ENCODE measurements around the gene MUC20. TPM values are rescaled to one million over a fixed set of nuclear protein-coding genes. Genes with fewer than 3 reads are reported as not detected.
A peak's percentile ranks its signal among the peaks of the same experiment; 100 is the strongest.
"Not testable (repeated sequence)": the region's sequence is repeated elsewhere in the genome, so short reads cannot be mapped to it uniquely, and the experiment has no call there.

The MUC20 gene
- total RNA-seq, 1 donor: 0.36 TPM

DNA sequence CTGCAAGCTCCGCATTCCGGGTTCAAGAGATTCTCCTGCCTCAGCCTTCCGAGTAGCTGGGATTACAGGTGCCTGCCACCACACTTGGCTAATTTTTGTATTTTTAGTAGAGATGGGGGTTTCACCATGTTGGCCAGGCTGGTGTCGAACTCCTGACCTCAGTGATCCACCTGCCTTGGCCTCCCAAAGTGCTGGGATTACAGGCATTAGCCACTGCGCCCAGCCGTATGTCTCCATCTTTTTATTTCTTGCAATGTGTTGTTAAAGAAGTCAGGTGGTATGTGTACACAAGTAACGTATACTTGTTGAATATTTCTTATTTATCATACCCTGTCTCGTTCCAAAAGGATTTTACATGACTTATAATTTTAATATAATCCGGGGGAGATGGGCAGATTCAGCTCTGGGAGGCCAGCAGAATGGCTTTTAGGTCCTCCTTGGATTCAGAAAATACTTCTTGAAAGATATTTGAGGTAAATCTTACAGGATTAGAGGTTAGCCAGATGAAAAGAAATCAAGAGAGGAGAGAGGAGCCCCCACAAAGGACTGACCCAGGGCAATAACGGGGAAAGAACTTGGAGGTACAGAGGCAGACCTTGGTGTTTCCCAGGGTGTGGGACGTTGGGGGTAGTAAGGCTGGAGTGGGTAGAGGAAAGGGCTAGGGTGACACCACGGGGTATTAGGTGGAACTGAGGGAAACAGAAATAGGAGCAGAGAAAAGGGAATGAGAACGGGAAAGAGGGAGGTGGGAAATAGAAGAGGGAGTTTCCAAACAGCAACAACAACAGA, 27.2 kb upstream of the MUC20 start:
- Histone ChIP-seq H3K27ac (ENCODE audit: low read depth, low read length) (no peak overlapping the region), H3K4me3 (ENCODE audit: insufficient read depth, low read length) (no peak overlapping the region), H4K20me1 (ENCODE audit: insufficient read depth, low read length) (no peaks in the 10 kb centered on the region), H3K36me3 (ENCODE audit: insufficient read depth, low read length) (peaks cover 26% of the 10 kb centered on the region), H3K27me3 (ENCODE audit: insufficient read depth, low read length) (no peaks in the 10 kb centered on the region), H3K9me3 (ENCODE audit: low read depth, low read length) (no peaks in the 10 kb centered on the region), H3K4me1 (ENCODE audit: insufficient read depth, low read length) (peaks cover 13% of the 10 kb centered on the region), H3K4me2 (ENCODE audit: insufficient read depth, low read length) (no peak overlapping the region), H3K79me2 (ENCODE audit: insufficient read depth, low read length) (no peaks in the 10 kb centered on the region), H2AFZ (ENCODE audit: low read length) (no peak overlapping the region)
- DNase-seq (ENCODE audit: insufficient read length, low spot score, missing footprints): peak; percentile 71
- TF ChIP-seq, protein P1, sequence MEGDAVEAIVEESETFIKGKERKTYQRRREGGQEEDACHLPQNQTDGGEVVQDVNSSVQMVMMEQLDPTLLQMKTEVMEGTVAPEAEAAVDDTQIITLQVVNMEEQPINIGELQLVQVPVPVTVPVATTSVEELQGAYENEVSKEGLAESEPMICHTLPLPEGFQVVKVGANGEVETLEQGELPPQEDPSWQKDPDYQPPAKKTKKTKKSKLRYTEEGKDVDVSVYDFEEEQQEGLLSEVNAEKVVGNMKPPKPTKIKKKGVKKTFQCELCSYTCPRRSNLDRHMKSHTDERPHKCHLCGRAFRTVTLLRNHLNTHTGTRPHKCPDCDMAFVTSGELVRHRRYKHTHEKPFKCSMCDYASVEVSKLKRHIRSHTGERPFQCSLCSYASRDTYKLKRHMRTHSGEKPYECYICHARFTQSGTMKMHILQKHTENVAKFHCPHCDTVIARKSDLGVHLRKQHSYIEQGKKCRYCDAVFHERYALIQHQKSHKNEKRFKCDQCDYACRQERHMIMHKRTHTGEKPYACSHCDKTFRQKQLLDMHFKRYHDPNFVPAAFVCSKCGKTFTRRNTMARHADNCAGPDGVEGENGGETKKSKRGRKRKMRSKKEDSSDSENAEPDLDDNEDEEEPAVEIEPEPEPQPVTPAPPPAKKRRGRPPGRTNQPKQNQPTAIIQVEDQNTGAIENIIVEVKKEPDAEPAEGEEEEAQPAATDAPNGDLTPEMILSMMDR (IDR thresholded peaks at IDR 0.05; ENCODE audit: extremely low read depth, low read depth, low read length): no peak

DNA sequence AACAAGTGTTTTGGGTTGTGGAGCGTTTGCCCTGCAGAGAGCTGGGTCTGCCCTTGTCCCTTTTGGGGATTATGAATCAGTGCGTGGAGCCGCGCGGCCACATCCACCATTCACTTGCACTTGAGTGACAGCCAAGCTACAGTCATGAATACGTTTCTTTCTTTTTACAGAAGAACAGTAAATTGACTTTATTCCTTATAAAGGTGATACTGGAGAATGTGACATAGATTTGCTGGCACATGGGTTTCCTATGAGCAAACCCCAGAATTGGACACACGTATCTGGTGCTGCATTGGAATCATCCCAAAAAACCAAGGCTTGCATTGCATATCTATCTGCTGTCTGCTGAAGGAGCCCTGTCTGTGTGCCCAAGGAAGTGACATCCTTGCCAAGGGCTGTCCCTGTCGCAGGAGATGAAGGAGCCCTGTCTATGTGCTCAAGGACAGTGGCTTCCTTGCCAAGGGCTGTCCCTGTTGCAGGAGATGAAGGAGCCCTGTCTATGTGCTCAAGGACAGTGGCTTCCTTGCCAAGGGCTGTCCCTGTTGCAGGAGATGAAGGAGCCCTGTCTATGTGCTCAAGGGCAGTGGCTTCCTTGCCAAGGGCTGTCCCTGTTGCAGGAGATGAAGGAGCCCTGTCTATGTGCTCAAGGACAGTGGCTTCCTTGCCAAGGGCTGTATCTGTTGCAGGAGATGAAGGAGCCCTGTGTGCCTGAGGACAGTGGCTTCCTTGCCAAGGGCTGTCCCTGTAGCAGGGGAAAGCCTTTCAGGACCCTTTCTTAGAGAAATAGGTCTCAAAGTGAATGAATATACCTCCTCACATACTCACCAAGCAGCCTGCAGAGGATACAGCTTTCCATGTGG, 26.3 kb upstream of the MUC20 start:
- H3K79me2 ChIP-seq (ENCODE audit: insufficient read depth, low read length): not testable (repeated sequence)

DNA sequence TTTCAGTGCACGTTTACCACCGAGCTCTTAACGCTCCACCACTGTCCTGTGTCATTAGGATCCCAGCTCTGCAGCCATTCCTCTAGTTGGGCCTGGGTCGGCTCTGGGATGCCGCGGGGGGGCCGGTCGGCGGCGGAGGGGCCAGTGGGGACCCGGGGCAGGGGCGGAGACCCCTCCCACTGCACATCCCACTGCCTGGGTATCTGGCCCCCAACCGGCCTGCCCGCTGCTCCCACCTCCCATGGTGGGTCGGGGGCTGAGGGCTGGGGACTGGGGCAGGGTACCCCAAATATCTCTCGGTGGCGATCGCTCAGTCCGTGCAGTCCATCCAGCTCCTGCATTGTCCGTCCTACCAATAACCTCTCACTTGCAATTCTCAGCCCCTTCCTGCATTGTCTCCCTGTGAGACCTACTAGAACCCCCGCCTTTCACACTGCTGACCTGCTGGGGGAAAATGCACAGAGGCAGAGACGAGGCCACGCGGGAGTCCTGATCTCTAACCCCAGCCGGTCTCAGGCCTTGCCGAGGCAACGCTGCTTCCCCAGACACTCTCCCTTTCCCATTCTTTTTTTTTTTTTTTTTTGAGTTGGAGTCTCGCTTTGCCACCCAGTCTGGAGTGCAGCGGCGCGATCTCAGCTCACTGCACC, 24.0 kb upstream of the MUC20 start:
- H3K27me3 ChIP-seq (ENCODE audit: insufficient read depth, low read length): no peaks in the 10 kb centered on the region
- no peak overlapping the region for H2AFZ ChIP-seq (ENCODE audit: low read length)
- peaks cover 18% of the 10 kb centered on the region for H3K4me1 ChIP-seq (ENCODE audit: insufficient read depth, low read length)
- peaks cover 33% of the 10 kb centered on the region for H3K36me3 ChIP-seq (ENCODE audit: insufficient read depth, low read length)
- H3K9me3 ChIP-seq (ENCODE audit: low read depth, low read length): no peaks in the 10 kb centered on the region
- DNase-seq (ENCODE audit: insufficient read length, low spot score, missing footprints): peak; percentile 72
- TF ChIP-seq, protein P1 (IDR thresholded peaks at IDR 0.05; ENCODE audit: extremely low read depth, low read depth, low read length): no peak
- no peak overlapping the region for H3K27ac ChIP-seq (ENCODE audit: low read depth, low read length)
- no peaks in the 10 kb centered on the region for H4K20me1 ChIP-seq (ENCODE audit: insufficient read depth, low read length)
- H3K4me2 ChIP-seq (ENCODE audit: insufficient read depth, low read length): no peak overlapping the region
- H3K79me2 ChIP-seq (ENCODE audit: insufficient read depth, low read length): no peaks in the 10 kb centered on the region
- H3K4me3 ChIP-seq (ENCODE audit: insufficient read depth, low read length): no peak overlapping the region

More for the DNA sequence above, 26.3 kb upstream of the MUC20 start:
- Histone ChIP-seq H3K4me1 (ENCODE audit: insufficient read depth, low read length) (peaks cover 18% of the 10 kb centered on the region), H3K36me3 (ENCODE audit: insufficient read depth, low read length) (peaks cover 31% of the 10 kb centered on the region)
- DNase-seq (ENCODE audit: insufficient read length, low spot score, missing footprints): peak; percentile 56
- H3K27ac ChIP-seq (ENCODE audit: low read depth, low read length); H3K9me3 ChIP-seq (ENCODE audit: low read depth, low read length); H3K4me2 ChIP-seq (ENCODE audit: insufficient read depth, low read length); H3K4me3 ChIP-seq (ENCODE audit: insufficient read depth, low read length); H2AFZ ChIP-seq (ENCODE audit: low read length); H4K20me1 ChIP-seq (ENCODE audit: insufficient read depth, low read length); H3K27me3 ChIP-seq (ENCODE audit: insufficient read depth, low read length): not testable (repeated sequence)

DNA sequence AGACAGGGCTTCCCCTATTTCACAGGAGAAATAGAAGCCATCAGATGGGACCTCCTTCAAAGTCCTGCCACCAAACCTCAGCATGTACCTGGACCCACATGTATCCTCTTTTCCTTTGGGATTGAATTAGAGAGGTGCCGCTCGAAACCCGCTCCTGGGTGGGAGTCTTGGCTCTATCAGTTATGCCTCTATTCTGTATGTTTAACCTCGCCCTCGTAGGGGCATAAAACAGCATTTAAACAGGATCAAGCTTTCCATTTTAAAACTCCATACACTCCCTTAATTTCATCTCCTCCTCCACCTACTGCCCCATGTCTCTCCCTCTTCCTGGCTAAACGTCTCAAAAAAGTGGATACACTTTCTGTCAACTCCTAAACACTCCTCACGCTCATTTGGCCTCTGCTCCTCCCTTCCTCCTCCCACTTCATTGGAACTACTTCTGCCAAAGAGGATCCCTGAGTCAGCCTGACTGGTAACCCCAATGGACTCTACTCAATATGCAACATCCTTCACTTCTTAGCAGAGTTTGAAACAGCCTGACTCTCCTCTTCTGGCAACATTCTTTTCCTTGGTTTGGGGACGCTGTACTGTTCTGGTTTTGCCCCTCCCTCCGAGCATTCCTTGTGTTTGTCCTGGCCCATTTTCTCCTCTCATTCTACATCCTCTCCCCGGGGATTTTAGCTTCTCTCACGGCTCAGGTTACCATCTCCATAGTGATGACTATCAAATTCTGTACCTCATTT, 23.0 kb upstream of the MUC20 start:
- Histone ChIP-seq H3K9me3 (ENCODE audit: low read depth, low read length) (no peaks in the 10 kb centered on the region), H3K27ac (ENCODE audit: low read depth, low read length) (peak overlapping the region; percentile 72), H3K4me1 (ENCODE audit: insufficient read depth, low read length) (peaks cover 18% of the 10 kb centered on the region), H3K36me3 (ENCODE audit: insufficient read depth, low read length) (peaks cover 23% of the 10 kb centered on the region), H2AFZ (ENCODE audit: low read length) (peak overlapping the region; percentile 31), H3K4me2 (ENCODE audit: insufficient read depth, low read length) (peak overlapping the region; percentile 72), H4K20me1 (ENCODE audit: insufficient read depth, low read length) (no peaks in the 10 kb centered on the region), H3K79me2 (ENCODE audit: insufficient read depth, low read length) (no peaks in the 10 kb centered on the region), H3K27me3 (ENCODE audit: insufficient read depth, low read length) (no peaks in the 10 kb centered on the region), H3K4me3 (ENCODE audit: insufficient read depth, low read length) (peak overlapping the region; percentile 36)
- peak; percentile 100 for DNase-seq (ENCODE audit: insufficient read length, low spot score, missing footprints)
- TF ChIP-seq, protein P1 (IDR thresholded peaks at IDR 0.05; ENCODE audit: extremely low read depth, low read depth, low read length): no peak
